GM19023 (cell line): ENCODE data around the gene ADD2.

Experiments used
- ATAC-seq: cut with Tn5 transposase; IDR thresholded peaks from one replicate; pipeline ENCODE4 v1.9.1; 2021; ENCODE audit warnings: mild to moderate bottlenecking, moderate library complexity; ENCODE audit not compliant: unreplicated experiment

Gene ADD2

GRCh38 chr2:70724366-70724765 lies 43.6 kb downstream of the ADD2 start:
- ATAC-seq = no peak

GRCh38 chr2:70723286-70723885 lies 44.6 kb downstream of the ADD2 start:
- ATAC-seq = no peak

GRCh38 chr2:70720124-70720523 lies 47.9 kb downstream of the ADD2 start:
- ATAC-seq = no peak

- ATAC-seq = no peak
Observed at GRCh38 chr2:70719231-70719630, 48.8 kb downstream of the ADD2 start.

GRCh38 chr2:70718736-70719135 lies 49.3 kb downstream of the ADD2 start:
- ATAC-seq = no peak

GRCh38 chr2:70718241-70718640 lies 49.8 kb downstream of the ADD2 start:
- no peak for ATAC-seq

GRCh38 chr2:70717431-70718038 lies 50.5 kb downstream of the ADD2 start:
- no peak for ATAC-seq

- ATAC-seq = no peak
Observed at GRCh38 chr2:70716951-70717350, 51.0 kb downstream of the ADD2 start.

- no peak for ATAC-seq
Observed at GRCh38 chr2:70716131-70716743, 51.8 kb downstream of the ADD2 start.

- ATAC-seq = no peak
Observed at GRCh38 chr2:70715071-70715985, 52.7 kb downstream of the ADD2 start.

- ATAC-seq = no peak
Observed at GRCh38 chr2:70714141-70714905, 53.7 kb downstream of the ADD2 start.

GRCh38 chr2:70712916-70713315 lies 55.1 kb downstream of the ADD2 start:
- ATAC-seq = no peak

- no peak for ATAC-seq
Observed at GRCh38 chr2:70711191-70711590, 56.8 kb downstream of the ADD2 start.

GRCh38 chr2:70710038-70710690 lies 57.8 kb downstream of the ADD2 start:
- ATAC-seq = no peak

- no peak for ATAC-seq
Observed at GRCh38 chr2:70709275-70710037, 58.5 kb downstream of the ADD2 start.

GRCh38 chr2:70708376-70709199 lies 59.4 kb downstream of the ADD2 start:
- no peak for ATAC-seq

GRCh38 chr2:70707706-70708105 lies 60.3 kb downstream of the ADD2 start:
- no peak for ATAC-seq

GRCh38 chr2:70706026-70706795 lies 61.8 kb downstream of the ADD2 start:
- ATAC-seq = no peak
